Breast epithelium (tissue), 4 donors: Measurements from ENCODE around the gene HTT-AS. TPM values are rescaled to one million over a fixed set of nuclear protein-coding genes. Genes with fewer than 3 reads are reported as not detected.

Experiments
- DNase-seq, 2 donors: peaks; one replicate each; pipeline ENCODE4 v3.0.0-alpha.2; 2019; ENCODE audit warnings: low spot score in 2 of 2
- H3K27ac ChIP-seq, 2 donors: fragments of 200-600 bp; sonication (generic) in 1 of 2; one replicate each; pipeline ENCODE4 v1.5.1; 2016 to 2019; ENCODE audit warnings: mild to moderate bottlenecking in 1 of 2
- H3K27me3 ChIP-seq, 2 donors: fragments of 200-600 bp; sonication (generic) in 1 of 2; one replicate each; pipeline versions ENCODE4 v1.5.1 to v1.6.0; 2017 to 2019; ENCODE audit warnings: control low read depth in 1 of 2, mild to moderate bottlenecking in 1 of 2
- H3K36me3 ChIP-seq: fragments of 200-600 bp; one replicate; pipeline ENCODE4 v1.5.1; 2019
- H3K4me1 ChIP-seq, 2 donors: fragments of 200-600 bp; sonication (generic); one replicate each; pipeline ENCODE4 v1.5.1; 2016 to 2019; ENCODE audit warnings: control low read depth in 1 of 2
- H3K4me3 ChIP-seq, 3 donors: fragments of 200-600 bp; sonication (generic); 1 replicate in 2 of 3; 2 replicates in 1 of 3; pipeline ENCODE4 v1.5.1; 2016 to 2019; ENCODE audit warnings: mild to moderate bottlenecking in 3 of 3, moderate library complexity in 2 of 3
- H3K9me3 ChIP-seq, 2 donors: fragments of 200-600 bp; sonication (generic) in 1 of 2; one replicate each; pipeline ENCODE4 v1.5.1; 2016 to 2019; ENCODE audit warnings: control low read depth in 1 of 2
- POLR2A ChIP-seq: fragments of 450-650 bp; IDR thresholded peaks from one replicate; pipeline ENCODE4 v1.6.1; 2016; ENCODE audit warnings: antibody characterized with exemption, mild to moderate bottlenecking, moderate library complexity
- POLR2AphosphoS5 ChIP-seq, 3 donors: sonication (generic); formaldehyde crosslinking; IDR thresholded peaks; one replicate each; pipeline ENCODE4 v1.6.1; 2017; ENCODE audit warnings: antibody characterized with exemption in 3 of 3
- intact Hi-C: fragments of 100-400 bp; cut with DNase I; formaldehyde crosslinking; loops from one replicate; pipeline ENCODE4 v1.15.1; 2023; ENCODE audit warnings: low total_unique reads
- total RNA-seq, 3 donors: library from RNA; depleted of rRNA; stranded (reverse); fragments of >200 nt; gene quantifications; one replicate each; pipeline ENCODE4 v1.1.0, GENCODE V29; 2016
- TF ChIP-seq, protein P1 (sequence below), 3 donors: fragments of 450-650 bp; IDR thresholded peaks; one replicate each; pipeline ENCODE4 v1.5.1; 2016 to 2017; ENCODE audit warnings: antibody characterized with exemption in 3 of 3, mild to moderate bottlenecking in 3 of 3, moderate library complexity in 3 of 3

The HTT-AS gene
- total RNA-seq, 3 donors from 2014 or later: not detected

DNA sequence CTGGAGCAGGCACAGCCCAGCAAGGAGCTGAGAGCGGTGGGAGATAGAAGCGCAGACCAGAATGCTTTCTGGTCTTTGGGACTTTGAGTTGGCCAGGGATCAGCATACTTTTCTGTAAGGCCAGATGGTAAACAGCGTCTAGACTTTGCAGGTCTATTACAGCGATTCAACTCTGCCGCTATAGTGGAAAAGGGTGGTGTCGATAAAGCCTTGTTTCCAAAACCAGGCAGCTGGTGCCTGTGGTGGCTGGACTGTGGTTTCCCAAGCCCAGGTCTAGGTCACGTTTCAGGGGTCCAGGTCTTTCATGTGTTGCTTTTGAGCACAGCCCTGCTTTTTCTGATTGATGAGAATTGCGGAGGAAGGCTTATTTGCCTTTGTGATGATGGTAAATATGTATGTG is 40.1 kb downstream of the HTT-AS start:
- H3K27me3 ChIP-seq: no peaks in the 10 kb centered on the region
- H3K4me1 ChIP-seq: no peaks in the 10 kb centered on the region
- no peak overlapping the region for H3K4me3 ChIP-seq
- no peaks in the 10 kb centered on the region for H3K36me3 ChIP-seq
- intact Hi-C loops: no loop called here
- TF ChIP-seq POLR2A: no peak
- no peak for TF ChIP-seq POLR2AphosphoS5 (IDR thresholded peaks at IDR 0.05)
- TF ChIP-seq, protein P1, sequence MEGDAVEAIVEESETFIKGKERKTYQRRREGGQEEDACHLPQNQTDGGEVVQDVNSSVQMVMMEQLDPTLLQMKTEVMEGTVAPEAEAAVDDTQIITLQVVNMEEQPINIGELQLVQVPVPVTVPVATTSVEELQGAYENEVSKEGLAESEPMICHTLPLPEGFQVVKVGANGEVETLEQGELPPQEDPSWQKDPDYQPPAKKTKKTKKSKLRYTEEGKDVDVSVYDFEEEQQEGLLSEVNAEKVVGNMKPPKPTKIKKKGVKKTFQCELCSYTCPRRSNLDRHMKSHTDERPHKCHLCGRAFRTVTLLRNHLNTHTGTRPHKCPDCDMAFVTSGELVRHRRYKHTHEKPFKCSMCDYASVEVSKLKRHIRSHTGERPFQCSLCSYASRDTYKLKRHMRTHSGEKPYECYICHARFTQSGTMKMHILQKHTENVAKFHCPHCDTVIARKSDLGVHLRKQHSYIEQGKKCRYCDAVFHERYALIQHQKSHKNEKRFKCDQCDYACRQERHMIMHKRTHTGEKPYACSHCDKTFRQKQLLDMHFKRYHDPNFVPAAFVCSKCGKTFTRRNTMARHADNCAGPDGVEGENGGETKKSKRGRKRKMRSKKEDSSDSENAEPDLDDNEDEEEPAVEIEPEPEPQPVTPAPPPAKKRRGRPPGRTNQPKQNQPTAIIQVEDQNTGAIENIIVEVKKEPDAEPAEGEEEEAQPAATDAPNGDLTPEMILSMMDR (IDR thresholded peaks at IDR 0.05): no peak
- DNase-seq: no peak
- H3K9me3 ChIP-seq: no peaks in the 10 kb centered on the region
- H3K27ac ChIP-seq: no peak overlapping the region

DNA sequence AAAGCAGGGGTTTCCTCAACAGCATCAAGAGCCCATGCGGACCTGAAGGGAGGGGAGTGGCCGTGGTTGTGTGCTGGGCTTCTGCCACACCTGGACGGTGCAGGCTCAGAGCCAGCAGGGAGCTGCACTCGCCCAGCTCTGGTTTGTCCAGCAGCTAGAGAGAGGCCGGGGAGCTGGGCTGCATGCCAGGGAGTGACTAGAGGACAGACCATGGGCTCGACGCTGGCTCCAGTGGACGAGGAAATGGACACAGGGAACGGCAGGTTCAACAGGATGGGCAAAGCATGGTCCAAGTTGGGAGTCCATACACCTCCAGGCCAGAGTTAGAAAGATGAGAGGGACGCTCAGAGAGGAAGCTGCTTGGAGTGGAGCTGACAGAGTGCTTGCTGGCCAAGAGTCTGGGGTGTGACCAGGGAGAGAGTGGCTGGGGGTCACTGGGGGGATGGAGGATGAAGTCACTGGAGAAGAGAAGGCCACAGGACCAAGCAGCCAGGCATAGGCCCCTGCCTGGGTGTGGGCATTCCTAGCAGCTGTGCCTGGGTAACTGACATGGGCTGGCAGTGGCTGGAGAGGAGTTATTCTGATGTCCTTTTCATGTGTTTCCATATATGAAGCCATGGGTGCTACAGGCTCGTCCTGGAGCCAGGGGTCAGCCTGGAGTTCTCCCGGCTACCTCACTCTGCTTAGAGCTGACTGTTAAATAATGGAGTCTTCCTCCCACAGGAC is 42.8 kb downstream of the HTT-AS start:
- Histone ChIP-seq H3K4me1 (no peaks in the 10 kb centered on the region), H3K4me3 (no peak overlapping the region), H3K9me3 (no peaks in the 10 kb centered on the region), H3K27me3 (no peaks in the 10 kb centered on the region), H3K27ac (no peak overlapping the region), H3K36me3 (no peaks in the 10 kb centered on the region)
- TF ChIP-seq POLR2A: no peak
- intact Hi-C loops: no loop called here
- no peak for DNase-seq

DNA sequence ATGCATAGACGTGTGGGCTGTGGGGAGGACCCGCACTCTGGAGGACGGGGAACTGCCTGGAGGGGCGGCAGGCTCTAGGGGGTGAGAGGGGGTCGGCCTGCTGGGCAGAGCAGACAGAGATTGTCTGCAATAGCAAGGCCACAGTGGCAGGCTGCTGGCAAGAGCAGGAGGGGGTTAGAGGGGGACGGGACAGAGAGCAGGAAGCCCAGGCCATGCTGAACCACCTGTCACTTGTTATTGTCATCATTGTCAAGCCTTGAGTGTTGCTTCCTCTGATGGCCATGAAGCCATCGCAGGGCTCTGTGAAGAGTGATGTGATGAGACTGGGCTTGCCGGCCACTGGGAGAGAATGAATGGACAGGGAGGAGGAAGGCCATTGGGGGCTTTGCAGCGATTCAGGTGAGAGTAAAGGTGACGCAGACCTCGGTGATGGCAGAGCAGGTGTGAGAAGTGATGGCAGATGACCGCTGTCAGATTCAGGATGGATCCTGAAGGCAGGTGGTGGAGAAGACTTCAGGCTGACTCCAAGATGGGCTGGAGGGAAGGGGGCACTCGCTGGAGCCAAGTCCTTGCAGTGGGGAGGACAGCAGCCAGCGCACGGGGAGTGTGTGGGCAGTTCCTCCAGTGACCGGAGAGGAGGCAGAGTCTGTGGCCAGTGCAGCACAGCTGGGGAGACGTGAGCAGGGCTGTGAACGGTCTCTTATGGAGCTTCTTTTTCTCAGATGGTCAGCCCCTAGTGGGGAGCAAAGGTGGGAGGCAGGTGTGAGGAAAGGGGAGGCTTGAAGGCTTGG is 43.6 kb downstream of the HTT-AS start:
- DNase-seq: no peak
- intact Hi-C loops: no loop called here

DNA sequence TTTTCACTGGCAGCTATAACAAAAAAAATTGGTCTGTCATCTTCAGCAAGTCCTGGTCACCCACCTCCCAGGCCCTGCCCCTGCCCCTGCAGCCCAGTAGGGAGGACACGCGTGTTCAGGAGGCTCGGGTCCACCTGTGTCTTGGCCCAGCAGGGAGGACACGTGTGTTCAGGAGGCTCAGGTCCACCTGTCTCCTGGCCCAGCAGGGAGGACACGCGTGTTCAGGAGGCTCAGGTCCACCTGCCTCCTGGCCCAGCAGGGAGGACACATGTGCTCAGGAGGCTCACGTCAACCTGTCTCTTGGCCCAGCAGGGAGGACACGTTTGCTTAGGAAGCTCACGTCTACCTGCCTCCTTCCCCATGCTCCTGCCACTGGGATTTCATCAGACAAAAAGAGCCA is 44.9 kb downstream of the HTT-AS start:
- no peak overlapping the region for H3K27ac ChIP-seq
- no peaks in the 10 kb centered on the region for H3K9me3 ChIP-seq
- intact Hi-C loops: loop anchor here (2.0 kb wide), 1 partner anchor 267 kb away; no protein-coding TSS in a partner anchor
- no peak for DNase-seq
- H3K36me3 ChIP-seq: no peaks in the 10 kb centered on the region
- no peak overlapping the region for H3K4me3 ChIP-seq
- H3K4me1 ChIP-seq: no peaks in the 10 kb centered on the region
- TF ChIP-seq, protein P1 (IDR thresholded peaks at IDR 0.05): no peak
- TF ChIP-seq POLR2A (no peak), POLR2AphosphoS5 (IDR thresholded peaks at IDR 0.05) (no peak)
- H3K27me3 ChIP-seq: no peaks in the 10 kb centered on the region

More for the DNA sequence above, 43.6 kb downstream of the HTT-AS start:
- no peak for TF ChIP-seq POLR2A
- TF ChIP-seq, protein P1 (IDR thresholded peaks at IDR 0.05): no peak
- no peak for TF ChIP-seq POLR2AphosphoS5 (IDR thresholded peaks at IDR 0.05)
- Histone ChIP-seq H3K36me3 (no peaks in the 10 kb centered on the region), H3K9me3 (no peaks in the 10 kb centered on the region), H3K4me1 (no peaks in the 10 kb centered on the region), H3K27ac (no peak overlapping the region), H3K27me3 (no peaks in the 10 kb centered on the region), H3K4me3 (no peak overlapping the region)

DNA sequence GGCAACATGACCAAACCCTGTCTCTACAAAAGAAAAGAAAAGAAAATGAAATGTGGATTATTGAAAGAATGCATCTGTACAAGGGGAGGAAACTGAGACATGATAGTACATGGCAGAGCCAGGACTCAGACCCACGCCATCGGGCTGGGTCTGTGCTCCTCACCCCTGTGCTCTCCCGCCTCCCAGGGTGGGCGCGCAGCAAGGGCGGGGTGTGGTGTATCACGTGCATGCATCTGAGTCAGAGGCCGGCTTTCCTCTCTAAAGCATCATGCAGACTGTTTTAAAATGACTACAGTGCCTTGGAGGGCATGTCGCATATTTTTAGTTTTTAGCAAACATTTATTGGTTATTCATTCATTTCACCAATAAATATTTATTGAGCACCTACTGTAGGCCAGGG is 47.8 kb downstream of the HTT-AS start:
- TF ChIP-seq, protein P1 (IDR thresholded peaks at IDR 0.05): no peak
- TF ChIP-seq POLR2AphosphoS5 (IDR thresholded peaks at IDR 0.05): no peak
- no peak for TF ChIP-seq POLR2A
- DNase-seq: no peak
- H3K4me1 ChIP-seq: no peaks in the 10 kb centered on the region
- H3K27me3 ChIP-seq: no peaks in the 10 kb centered on the region
- peaks cover 0 to 7% of the 10 kb centered on the region in 2 donors for H3K9me3 ChIP-seq
- no peak overlapping the region for H3K27ac ChIP-seq
- no peak overlapping the region for H3K4me3 ChIP-seq
- intact Hi-C loops: no loop called here
- no peaks in the 10 kb centered on the region for H3K36me3 ChIP-seq
